Measurements from ENCODE around the gene FAM72D. TPM values are rescaled to one million over a fixed set of nuclear protein-coding genes. Genes with fewer than 3 reads are reported as not detected.
"Not testable (repeated sequence)": the region's sequence is repeated elsewhere in the genome, so short reads cannot be mapped to it uniquely, and the experiment has no call there.

FAM72D gene
- total RNA-seq, 2 experiments from 2014 or later, result 14.4 to 44.5 TPM

DNA sequence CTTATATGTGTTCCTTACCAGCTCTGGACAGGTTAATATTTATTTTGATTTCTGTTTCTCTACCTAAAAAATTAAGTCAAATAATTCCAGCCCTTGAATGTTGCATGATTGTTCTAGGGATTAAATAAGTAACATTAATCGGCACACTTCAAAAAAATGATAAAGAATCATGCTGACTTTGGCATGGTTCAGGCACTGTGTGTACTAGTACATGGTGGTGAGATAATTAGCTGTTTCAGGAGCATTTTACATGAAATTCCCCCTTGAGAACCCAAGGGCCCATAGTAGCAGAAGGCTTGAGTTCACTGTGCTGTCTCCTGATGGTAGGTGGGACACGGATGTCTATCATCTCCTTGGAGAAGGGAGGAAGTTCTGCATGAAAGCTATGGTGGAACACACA is 44.8 kb downstream of the FAM72D start:
- H3K9me3 ChIP-seq (ENCODE audit: low read length); H3K79me2 ChIP-seq (ENCODE audit: insufficient read depth, low read depth, low read length); H3K9me2 ChIP-seq (ENCODE audit: insufficient read depth, low read length); H3K36me3 ChIP-seq (ENCODE audit: insufficient read depth, low read length); H3K27ac ChIP-seq (ENCODE audit: low read depth, low read length, poor library complexity, severe bottlenecking); H4K20me1 ChIP-seq (ENCODE audit: insufficient read depth, low read length); POLR2A ChIA-PET; H3K4me3 ChIP-seq (ENCODE audit: low read depth, low read length, poor library complexity, severe bottlenecking); CTCF ChIA-PET (ENCODE audit: unreplicated experiment); H2AFZ ChIP-seq (ENCODE audit: low read length); H3K4me1 ChIP-seq (ENCODE audit: insufficient read depth, low read length, poor library complexity, severe bottlenecking); H3K4me2 ChIP-seq (ENCODE audit: low read length); intact Hi-C loops (cut with micrococcal nuclease; ENCODE audit: unreplicated experiment); BruUV-seq (replicated peaks); DNase-seq (ENCODE audit: low spot score): not testable (repeated sequence)

DNA sequence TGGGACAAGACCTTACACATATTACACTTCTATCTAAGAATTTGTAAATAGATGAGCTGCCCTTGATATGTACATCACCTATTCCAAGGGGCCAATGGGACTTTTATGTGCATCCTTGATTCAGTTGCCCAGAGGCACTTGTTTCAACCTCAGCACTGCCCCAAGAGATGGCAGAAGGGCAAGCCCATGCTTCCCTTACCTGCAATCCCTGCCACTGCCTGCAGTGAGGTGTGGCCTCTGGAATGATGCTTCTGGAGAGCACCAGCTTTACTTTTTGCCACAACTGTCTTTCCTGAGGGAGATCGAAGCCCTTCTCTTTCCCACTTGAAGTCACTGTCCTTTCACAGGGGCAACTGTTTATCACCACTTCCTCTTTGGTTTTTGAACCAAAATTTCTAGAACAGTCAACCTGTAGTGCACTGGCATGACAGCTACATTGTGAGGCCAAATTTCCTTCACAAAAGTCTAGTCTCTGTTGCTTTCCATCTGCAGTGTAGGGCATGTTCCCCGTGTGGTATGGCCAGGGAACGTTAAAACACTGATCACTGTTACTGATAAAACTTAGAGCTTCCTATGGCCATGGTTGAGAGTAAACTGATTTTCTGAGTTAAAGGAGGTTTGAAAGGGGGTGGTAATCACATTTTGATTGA is 48.6 kb downstream of the FAM72D start:
- H3K36me3 ChIP-seq (ENCODE audit: insufficient read depth, low read length), result not testable (repeated sequence)

DNA sequence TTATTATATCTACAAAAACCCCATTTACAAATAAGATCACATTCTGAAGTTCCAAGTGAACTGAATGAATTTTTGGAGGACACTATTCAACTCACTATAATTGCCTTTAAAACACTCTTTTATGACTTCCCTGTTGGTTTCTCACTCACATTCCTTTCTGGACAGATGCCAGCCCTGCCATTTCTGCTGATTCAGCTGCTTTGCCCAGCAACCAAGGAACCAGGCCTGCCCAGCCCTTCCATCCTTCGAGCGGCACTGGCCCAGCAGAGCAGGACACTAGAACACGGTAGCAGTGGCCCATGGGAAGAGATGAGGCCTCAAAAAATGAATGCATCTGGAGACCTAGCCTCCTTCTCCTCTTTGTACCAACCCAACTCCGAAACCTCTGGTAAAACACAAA is 50.5 kb downstream of the FAM72D start:
- POLR2A ChIA-PET; H3K4me1 ChIP-seq (ENCODE audit: insufficient read depth, low read length, poor library complexity, severe bottlenecking); BruUV-seq (replicated peaks); DNase-seq (ENCODE audit: low spot score); H3K4me3 ChIP-seq (ENCODE audit: low read depth, low read length, poor library complexity, severe bottlenecking); H3K27ac ChIP-seq (ENCODE audit: low read depth, low read length, poor library complexity, severe bottlenecking); H3K79me2 ChIP-seq (ENCODE audit: insufficient read depth, low read depth, low read length); H3K9me2 ChIP-seq (ENCODE audit: insufficient read depth, low read length); H4K20me1 ChIP-seq (ENCODE audit: insufficient read depth, low read length); H3K9me3 ChIP-seq (ENCODE audit: low read length); H2AFZ ChIP-seq (ENCODE audit: low read length); H3K4me2 ChIP-seq (ENCODE audit: low read length); CTCF ChIA-PET (ENCODE audit: unreplicated experiment); intact Hi-C loops (cut with micrococcal nuclease; ENCODE audit: unreplicated experiment); H3K36me3 ChIP-seq (ENCODE audit: insufficient read depth, low read length): not testable (repeated sequence)

More for the DNA sequence above, 48.6 kb downstream of the FAM72D start:
- H3K9me2 ChIP-seq (ENCODE audit: insufficient read depth, low read length); CTCF ChIA-PET (ENCODE audit: unreplicated experiment); H3K4me3 ChIP-seq (ENCODE audit: low read depth, low read length, poor library complexity, severe bottlenecking); H3K79me2 ChIP-seq (ENCODE audit: insufficient read depth, low read depth, low read length); H4K20me1 ChIP-seq (ENCODE audit: insufficient read depth, low read length); H3K27ac ChIP-seq (ENCODE audit: low read depth, low read length, poor library complexity, severe bottlenecking); H3K9me3 ChIP-seq (ENCODE audit: low read length); intact Hi-C loops (cut with micrococcal nuclease; ENCODE audit: unreplicated experiment); H3K4me1 ChIP-seq (ENCODE audit: insufficient read depth, low read length, poor library complexity, severe bottlenecking); POLR2A ChIA-PET; H2AFZ ChIP-seq (ENCODE audit: low read length); DNase-seq (ENCODE audit: low spot score); BruUV-seq (replicated peaks); H3K4me2 ChIP-seq (ENCODE audit: low read length): not testable (repeated sequence)

DNA sequence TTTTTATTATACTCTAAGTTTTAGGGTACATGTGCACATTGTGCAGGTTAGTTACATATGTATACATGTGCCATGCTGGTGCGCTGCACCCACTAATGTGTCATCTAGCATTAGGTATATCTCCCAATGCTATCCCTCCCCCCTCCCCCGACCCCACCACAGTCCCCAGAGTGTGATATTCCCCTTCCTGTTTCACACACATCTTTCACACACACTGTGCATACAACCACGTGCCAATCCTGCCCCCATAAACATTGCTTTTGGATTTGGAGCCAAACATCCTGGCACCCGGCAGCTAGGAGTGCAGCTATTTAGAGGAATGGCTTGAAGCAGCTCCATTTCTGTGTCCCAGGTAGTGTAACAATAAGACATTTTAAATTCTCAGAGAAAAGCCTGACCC is 51.4 kb downstream of the FAM72D start:
- H3K9me3 ChIP-seq (ENCODE audit: low read length); H3K4me3 ChIP-seq (ENCODE audit: low read depth, low read length, poor library complexity, severe bottlenecking); H3K4me2 ChIP-seq (ENCODE audit: low read length); H3K4me1 ChIP-seq (ENCODE audit: insufficient read depth, low read length, poor library complexity, severe bottlenecking); H3K79me2 ChIP-seq (ENCODE audit: insufficient read depth, low read depth, low read length); CTCF ChIA-PET (ENCODE audit: unreplicated experiment); DNase-seq (ENCODE audit: low spot score); H3K9me2 ChIP-seq (ENCODE audit: insufficient read depth, low read length); H2AFZ ChIP-seq (ENCODE audit: low read length); H3K27ac ChIP-seq (ENCODE audit: low read depth, low read length, poor library complexity, severe bottlenecking); intact Hi-C loops (cut with micrococcal nuclease; ENCODE audit: unreplicated experiment); H4K20me1 ChIP-seq (ENCODE audit: insufficient read depth, low read length); BruUV-seq (replicated peaks); POLR2A ChIA-PET; H3K36me3 ChIP-seq (ENCODE audit: insufficient read depth, low read length): not testable (repeated sequence)

DNA sequence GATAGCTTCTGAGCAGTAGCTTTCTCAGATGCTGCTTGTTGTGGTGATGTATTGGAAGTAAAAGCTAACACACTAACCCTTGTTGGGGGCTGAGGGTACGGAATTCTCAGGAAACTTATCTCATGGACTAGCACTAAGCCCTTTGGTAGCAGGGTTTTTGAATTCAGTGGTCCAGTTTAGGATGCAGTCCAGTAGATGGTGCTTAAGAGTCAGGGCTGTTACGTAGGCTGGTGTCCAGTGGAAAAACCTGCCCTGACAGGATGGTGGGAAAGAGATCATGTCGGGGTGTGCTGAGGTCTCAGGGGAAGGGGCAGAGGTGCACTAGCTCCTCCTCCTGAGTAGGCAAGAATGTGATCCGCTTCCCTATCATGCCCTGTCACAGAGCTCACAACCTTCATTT is 59.6 kb downstream of the FAM72D start:
- H3K9me2 ChIP-seq (ENCODE audit: insufficient read depth, low read length); H3K9me3 ChIP-seq (ENCODE audit: low read length); BruUV-seq (replicated peaks); H3K27ac ChIP-seq (ENCODE audit: low read depth, low read length, poor library complexity, severe bottlenecking); H3K4me2 ChIP-seq (ENCODE audit: low read length); H2AFZ ChIP-seq (ENCODE audit: low read length); H3K4me1 ChIP-seq (ENCODE audit: insufficient read depth, low read length, poor library complexity, severe bottlenecking); H4K20me1 ChIP-seq (ENCODE audit: insufficient read depth, low read length); H3K79me2 ChIP-seq (ENCODE audit: insufficient read depth, low read depth, low read length); intact Hi-C loops (cut with micrococcal nuclease; ENCODE audit: unreplicated experiment); CTCF ChIA-PET (ENCODE audit: unreplicated experiment); H3K36me3 ChIP-seq (ENCODE audit: insufficient read depth, low read length); DNase-seq (ENCODE audit: low spot score); POLR2A ChIA-PET; H3K4me3 ChIP-seq (ENCODE audit: low read depth, low read length, poor library complexity, severe bottlenecking): not testable (repeated sequence)

DNA sequence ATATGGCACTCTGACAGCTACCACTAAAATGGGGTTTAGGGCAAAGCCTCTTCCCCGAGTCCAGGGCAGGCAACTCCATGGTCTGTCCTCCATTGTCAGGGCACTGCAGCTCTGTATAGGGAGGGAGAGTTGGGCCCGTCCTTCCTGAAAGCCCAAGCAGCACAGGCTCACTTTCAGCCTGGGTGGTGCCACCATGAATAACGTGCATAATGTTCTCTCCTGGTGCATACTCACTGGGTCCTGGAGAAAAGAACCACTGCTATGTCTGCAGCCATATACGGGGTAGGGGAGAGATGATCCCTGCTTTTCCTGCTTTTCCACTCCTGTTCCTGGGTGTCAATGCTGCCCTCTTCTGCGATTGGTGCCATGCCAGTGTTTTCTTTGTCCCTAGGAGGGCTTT is 60.1 kb downstream of the FAM72D start:
- H3K4me2 ChIP-seq (ENCODE audit: low read length); H4K20me1 ChIP-seq (ENCODE audit: insufficient read depth, low read length); H3K9me2 ChIP-seq (ENCODE audit: insufficient read depth, low read length); DNase-seq (ENCODE audit: low spot score); intact Hi-C loops (cut with micrococcal nuclease; ENCODE audit: unreplicated experiment); H3K4me3 ChIP-seq (ENCODE audit: low read depth, low read length, poor library complexity, severe bottlenecking); POLR2A ChIA-PET; H3K79me2 ChIP-seq (ENCODE audit: insufficient read depth, low read depth, low read length); H3K4me1 ChIP-seq (ENCODE audit: insufficient read depth, low read length, poor library complexity, severe bottlenecking); H3K9me3 ChIP-seq (ENCODE audit: low read length); CTCF ChIA-PET (ENCODE audit: unreplicated experiment); BruUV-seq (replicated peaks); H2AFZ ChIP-seq (ENCODE audit: low read length); H3K36me3 ChIP-seq (ENCODE audit: insufficient read depth, low read length); H3K27ac ChIP-seq (ENCODE audit: low read depth, low read length, poor library complexity, severe bottlenecking): not testable (repeated sequence)

All from OCI-LY7 (cell line).